ENCODE results near the gene ABCC10.
"Not testable (repeated sequence)": the region's sequence is repeated elsewhere in the genome, so short reads cannot be mapped to it uniquely, and the experiment has no call there.

DNA sequence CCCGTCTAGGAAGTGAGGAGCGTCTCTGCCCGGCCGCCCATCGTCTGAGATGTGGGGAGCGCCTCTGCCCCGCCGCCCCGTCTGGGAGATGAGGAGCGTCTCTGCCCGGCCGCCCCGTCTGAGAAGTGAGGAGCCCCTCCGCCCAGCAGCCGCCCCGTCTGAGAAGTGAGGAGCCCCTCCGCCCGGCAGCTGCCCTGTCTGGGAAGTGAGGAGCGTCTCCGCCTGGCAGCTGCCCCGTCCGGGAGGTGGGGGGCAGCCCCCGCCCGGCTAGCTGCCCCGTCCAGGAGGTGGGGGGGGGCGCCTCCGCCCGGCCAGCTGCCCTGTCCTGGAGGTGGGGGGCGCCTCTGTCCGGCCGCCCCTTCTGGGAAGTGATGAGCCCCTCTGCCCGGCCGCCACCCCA lies 2.3 kb upstream of the ABCC10 start:
- TF ChIP-seq, protein P1, sequence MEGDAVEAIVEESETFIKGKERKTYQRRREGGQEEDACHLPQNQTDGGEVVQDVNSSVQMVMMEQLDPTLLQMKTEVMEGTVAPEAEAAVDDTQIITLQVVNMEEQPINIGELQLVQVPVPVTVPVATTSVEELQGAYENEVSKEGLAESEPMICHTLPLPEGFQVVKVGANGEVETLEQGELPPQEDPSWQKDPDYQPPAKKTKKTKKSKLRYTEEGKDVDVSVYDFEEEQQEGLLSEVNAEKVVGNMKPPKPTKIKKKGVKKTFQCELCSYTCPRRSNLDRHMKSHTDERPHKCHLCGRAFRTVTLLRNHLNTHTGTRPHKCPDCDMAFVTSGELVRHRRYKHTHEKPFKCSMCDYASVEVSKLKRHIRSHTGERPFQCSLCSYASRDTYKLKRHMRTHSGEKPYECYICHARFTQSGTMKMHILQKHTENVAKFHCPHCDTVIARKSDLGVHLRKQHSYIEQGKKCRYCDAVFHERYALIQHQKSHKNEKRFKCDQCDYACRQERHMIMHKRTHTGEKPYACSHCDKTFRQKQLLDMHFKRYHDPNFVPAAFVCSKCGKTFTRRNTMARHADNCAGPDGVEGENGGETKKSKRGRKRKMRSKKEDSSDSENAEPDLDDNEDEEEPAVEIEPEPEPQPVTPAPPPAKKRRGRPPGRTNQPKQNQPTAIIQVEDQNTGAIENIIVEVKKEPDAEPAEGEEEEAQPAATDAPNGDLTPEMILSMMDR (IDR thresholded peaks at IDR 0.05; ENCODE audit: low read length) = not testable (repeated sequence)
- TF ChIP-seq EZH2phosphoT487 (IDR thresholded peaks at IDR 0.05; ENCODE audit: low read length) = not testable (repeated sequence)

Data from MM.1S (cell line).